K562 (cell line): ENCODE results near the gene AP3B1. TPM values are rescaled to one million over a fixed set of nuclear protein-coding genes. Genes with fewer than 3 reads are reported as not detected.

Experiments
- CTCFL ChIP-seq: IDR thresholded peaks from 2 replicates; pipeline ENCODE4 v1.6.1; 2011; ENCODE audit warnings: borderline replicate concordance, low read depth, mild to moderate bottlenecking, moderate library complexity, low read length; ENCODE audit not compliant: insufficient read depth, poor library complexity, severe bottlenecking
- DEAF1 ChIP-seq: fragments of 450-650 bp; formaldehyde crosslinking; IDR thresholded peaks from 2 replicates; pipeline ENCODE4 v1.4.0; 2020; ENCODE audit warnings: mild to moderate bottlenecking, moderate library complexity
- DNMT1 ChIP-seq: fragments of 450-650 bp; IDR thresholded peaks from 2 replicates; pipeline ENCODE4 v1.6.1; 2016; ENCODE audit warnings: antibody characterized with exemption, mild to moderate bottlenecking
- E4F1 ChIP-seq: fragments of 250-450 bp; sonication (Bioruptor Pico); IDR thresholded peaks from 2 replicates; pipeline ENCODE4 v1.5.0; 2021; ENCODE audit warnings: mild to moderate bottlenecking, borderline replicate concordance
- NCOA2 ChIP-seq, 2 experiments: fragments of 450-650 bp; IDR thresholded peaks; 2 replicates each; pipeline ENCODE4 v1.6.1; 2018; ENCODE audit warnings: mild to moderate bottlenecking in 2 of 2, moderate library complexity in 1 of 2; ENCODE audit not compliant: partially characterized antibody in 2 of 2
- ZFP1 ChIP-seq: fragments of 450-650 bp; formaldehyde crosslinking; IDR thresholded peaks from 2 replicates; pipeline ENCODE4 v1.4.0; 2020; ENCODE audit warnings: mild to moderate bottlenecking, mixed read lengths
- ZMIZ1 ChIP-seq, 2 experiments: fragments of 150-350 bp in 1 of 2; IDR thresholded peaks; 2 replicates each; pipeline ENCODE4 v1.6.1; 2012 to 2016; ENCODE audit warnings: low read depth in 2 of 2, low read length in 2 of 2, mild to moderate bottlenecking in 1 of 2, moderate library complexity in 1 of 2
- ZNF121 ChIP-seq: sonication (generic); formaldehyde crosslinking; conservative IDR thresholded peaks from 2 replicates; pipeline ENCODE4 v1.8.0; 2022; ENCODE audit warnings: missing genetic modification reagents
- polyA plus RNA-seq, 8 experiments: library from polyadenylated mRNA; depleted of rRNA in 4 of 8; stranded (reverse) in 5 of 8; unstranded in 3 of 8; fragments of >200 nt; fragmentation: Nextera tagmentation in 2 of 8; fragmentation: Illumina TruSeq in 1 of 8; extraction: Ambion mirVana in 2 of 8; extraction: Trizol in 1 of 8; gene quantifications; 2 replicates each; pipeline versions ENCODE4 v1.2.1 to v1.2.3, GENCODE V29; 2011 to 2014; ENCODE audit warnings: inconsistent platforms in 1 of 8, missing spikeins in 1 of 8
- total RNA-seq, 7 experiments: library from RNA; depleted of rRNA in 6 of 7; stranded (reverse); fragments of >200 nt in 6 of 7; fragmentation: Illumina TruSeq in 2 of 7; extraction: Trizol in 2 of 7; gene quantifications; 2 replicates each; pipeline versions ENCODE4 v1.2.1 to v1.2.3, GENCODE V29; 2011 to 2021; ENCODE audit warnings: low replicate concordance in 1 of 7

Gene AP3B1
- total and polyA plus RNA-seq, 9 of the 15 experiments (the other 6 are each of a cell fraction or from before 2014, with no cell fraction given): 21.1 to 61.8 (median 42.2) TPM

- TF ChIP-seq DNMT1: no peak
- TF ChIP-seq E4F1 (CRISPR knock-in tag): no peak
- no peak for TF ChIP-seq ZNF121 (CRISPR knock-in tag)
- no peak for TF ChIP-seq DEAF1
- TF ChIP-seq ZMIZ1 (IDR thresholded peaks at IDR 0.05; ENCODE audit: low read depth in 2 of 2, low read length in 2 of 2): no peak
- TF ChIP-seq CTCFL: no peak
- TF ChIP-seq ZFP1 (CRISPR knock-in tag): no peak
- TF ChIP-seq NCOA2 (IDR thresholded peaks at IDR 0.05; ENCODE audit: partially characterized antibody in 2 of 2): no peak
These were observed 41.3 kb downstream of the AP3B1 start (continued) for GRCh38 chr5:78253201-78253600.
